ENCODE data around the gene RHOH. TPM values are rescaled to one million over a fixed set of nuclear protein-coding genes. Genes with fewer than 3 reads are reported as not detected.
A peak's percentile ranks its signal among the peaks of the same experiment; 100 is the strongest.

RHOH gene
- total and polyA plus RNA-seq, 10 donors = 51.4 to 112 (median 74.3) TPM

- Histone ChIP-seq H3K36me3 (peaks cover 0 to 58% (median 0%) of the 10 kb centered on the region in 6 donors), H3K27me3 (replicated peaks in 1 of 7) (no peaks in the 10 kb centered on the region), H3K27ac (peak overlapping the region in 6 of 8 donors; percentile 6 to 82 (median 67)), H3K4me1 (peaks cover 37 to 100% (median 85%) of the 10 kb centered on the region in 6 donors), H3K4me3 (peak overlapping the region in 1 of 8 donors; percentile 6), H3K9me3 (peaks cover 0 to 2% (median 0%) of the 10 kb centered on the region in 8 donors)
- 65 to 91% (median 88%) methylated on average over 5 of the region's 5 CpGs for WGBS, 5 donors
- no peak for DNase-seq
- intact Hi-C loops (cut with DNase I; ENCODE audit: low total_unique reads) = no loop called here
- TF ChIP-seq POLR2AphosphoS5 (IDR thresholded peaks at IDR 0.05) = no peak
These were observed 28.7 kb downstream of the RHOH start for GRCh38 chr4:40225497-40225896.

GRCh38 chr4:40227284-40227683, 30.5 kb downstream of the RHOH start:
- DNase-seq = no peak
- intact Hi-C loops (cut with DNase I; ENCODE audit: low total_unique reads) = no loop called here
- peaks cover 0 to 55% (median 0%) of the 10 kb centered on the region in 6 donors for H3K36me3 ChIP-seq
- 5 to 20% (median 15%) methylated on average over 2 of the region's 2 CpGs for WGBS, 5 donors
- TF ChIP-seq, protein P1, sequence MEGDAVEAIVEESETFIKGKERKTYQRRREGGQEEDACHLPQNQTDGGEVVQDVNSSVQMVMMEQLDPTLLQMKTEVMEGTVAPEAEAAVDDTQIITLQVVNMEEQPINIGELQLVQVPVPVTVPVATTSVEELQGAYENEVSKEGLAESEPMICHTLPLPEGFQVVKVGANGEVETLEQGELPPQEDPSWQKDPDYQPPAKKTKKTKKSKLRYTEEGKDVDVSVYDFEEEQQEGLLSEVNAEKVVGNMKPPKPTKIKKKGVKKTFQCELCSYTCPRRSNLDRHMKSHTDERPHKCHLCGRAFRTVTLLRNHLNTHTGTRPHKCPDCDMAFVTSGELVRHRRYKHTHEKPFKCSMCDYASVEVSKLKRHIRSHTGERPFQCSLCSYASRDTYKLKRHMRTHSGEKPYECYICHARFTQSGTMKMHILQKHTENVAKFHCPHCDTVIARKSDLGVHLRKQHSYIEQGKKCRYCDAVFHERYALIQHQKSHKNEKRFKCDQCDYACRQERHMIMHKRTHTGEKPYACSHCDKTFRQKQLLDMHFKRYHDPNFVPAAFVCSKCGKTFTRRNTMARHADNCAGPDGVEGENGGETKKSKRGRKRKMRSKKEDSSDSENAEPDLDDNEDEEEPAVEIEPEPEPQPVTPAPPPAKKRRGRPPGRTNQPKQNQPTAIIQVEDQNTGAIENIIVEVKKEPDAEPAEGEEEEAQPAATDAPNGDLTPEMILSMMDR (IDR thresholded peaks at IDR 0.05 in 8 of 11, conservative IDR thresholded peaks at IDR 0.05 in 3 of 11) = no peak
- TF ChIP-seq POLR2A (IDR thresholded peaks at IDR 0.05) = no peak
- TF ChIP-seq POLR2AphosphoS5 (IDR thresholded peaks at IDR 0.05) = no peak
- H3K4me1 ChIP-seq = peaks cover 28 to 100% (median 82%) of the 10 kb centered on the region in 6 donors
- H3K27ac ChIP-seq = peak overlapping the region; percentile 3 to 82 (median 62)
- peak overlapping the region in 1 of 8 donors; percentile 4 for H3K4me3 ChIP-seq
- no peaks in the 10 kb centered on the region for H3K27me3 ChIP-seq (replicated peaks in 1 of 7)
- peaks cover 0 to under 1% (median 0%) of the 10 kb centered on the region in 8 donors for H3K9me3 ChIP-seq

DNA sequence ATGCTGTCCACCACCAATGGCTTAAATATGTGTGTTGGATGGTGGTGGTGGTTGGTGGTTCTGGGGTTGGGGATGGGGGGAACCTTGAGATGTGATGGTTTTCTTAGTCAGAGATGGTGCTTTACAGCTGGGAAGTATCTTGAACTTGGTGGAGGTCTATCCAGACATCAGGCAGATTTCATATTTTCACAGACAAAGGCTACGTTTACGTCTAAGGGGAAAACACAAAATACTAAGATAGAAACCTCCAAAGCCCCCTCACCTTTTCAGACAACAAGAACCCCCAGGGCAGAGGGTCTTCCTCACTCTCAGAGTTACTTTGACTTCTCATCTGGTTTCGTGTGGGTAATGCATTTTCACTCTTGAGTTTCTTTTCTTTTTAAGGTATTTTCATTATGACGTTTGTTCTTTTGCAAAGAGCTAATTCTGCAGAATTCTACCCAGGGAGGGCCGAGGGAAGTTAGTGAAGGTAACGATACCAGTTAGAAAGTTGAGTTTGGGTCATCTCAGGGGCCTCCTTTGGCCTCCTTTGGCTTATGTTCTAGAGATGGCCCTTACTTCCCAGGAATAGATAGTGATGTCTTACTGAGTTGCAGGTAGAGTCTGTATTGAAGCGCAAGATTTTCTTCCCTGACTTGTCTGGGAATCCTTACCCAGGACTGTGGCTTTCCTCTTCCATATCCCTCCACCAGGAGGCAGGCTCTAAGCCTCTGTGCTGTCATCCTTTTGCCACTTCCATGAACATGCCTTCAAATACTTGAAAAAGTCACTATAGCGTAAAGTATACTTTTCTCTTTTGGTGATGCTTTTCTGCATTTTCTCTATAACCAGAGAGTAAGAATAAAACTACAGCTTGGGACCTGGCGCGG, 31.9 kb downstream of the RHOH start:
- TF ChIP-seq, protein P1 (IDR thresholded peaks at IDR 0.05 in 8 of 11, conservative IDR thresholded peaks at IDR 0.05 in 3 of 11) = peak in 7 of 11 experiments; percentile 23 to 53 (median 45)
- TF ChIP-seq POLR2A (IDR thresholded peaks at IDR 0.05) (no peak), POLR2AphosphoS5 (IDR thresholded peaks at IDR 0.05) (no peak)
- Histone ChIP-seq H3K36me3 (peaks cover 0 to 57% (median 0%) of the 10 kb centered on the region in 6 donors), H3K4me3 (no peak overlapping the region), H3K9me3 (no peaks in the 10 kb centered on the region), H3K27ac (peak overlapping the region in 7 of 8 donors; percentile 3 to 82 (median 50)), H3K27me3 (replicated peaks in 1 of 7) (no peaks in the 10 kb centered on the region), H3K4me1 (peaks cover 28 to 100% (median 87%) of the 10 kb centered on the region in 6 donors)
- 71 to 84% (median 79%) methylated on average over 10 of the region's 10 CpGs for WGBS, 5 donors
- no peak for DNase-seq
- intact Hi-C loops (cut with DNase I; ENCODE audit: low total_unique reads) = no loop called here

- TF ChIP-seq POLR2A (IDR thresholded peaks at IDR 0.05) (no peak), POLR2AphosphoS5 (IDR thresholded peaks at IDR 0.05) (peak in 1 of 3 donors; percentile 13)
- TF ChIP-seq, protein P1 (IDR thresholded peaks at IDR 0.05 in 8 of 11, conservative IDR thresholded peaks at IDR 0.05 in 3 of 11) = no peak
- Histone ChIP-seq H3K4me1 (peaks cover 10 to 100% (median 82%) of the 10 kb centered on the region in 6 donors), H3K4me3 (peak overlapping the region in 2 of 8 donors; percentile 2 to 11), H3K9me3 (no peaks in the 10 kb centered on the region), H3K27me3 (replicated peaks in 1 of 7) (no peaks in the 10 kb centered on the region), H3K36me3 (peaks cover 0 to 40% (median 0%) of the 10 kb centered on the region in 6 donors), H3K27ac (peak overlapping the region in 7 of 8 donors; percentile 20 to 82 (median 65))
- intact Hi-C loops (cut with DNase I; ENCODE audit: low total_unique reads) = no loop called here
- WGBS, 5 donors = 79 to 85% (median 82%) methylated on average over 8 of the region's 8 CpGs
- DNase-seq = no peak
These were observed 34.6 kb downstream of the RHOH start for GRCh38 chr4:40231316-40231863.

Data from spleen (tissue), 11 donors.